Stimulated activated CD4-positive, alpha-beta T cell treated with anti-CD3 and anti-CD28 coated beads, Interleukin-4, amount 100 ng/mL, for 4 hours (primary cell): ENCODE measurements around the gene ENPP7.
"Not testable (repeated sequence)": the region's sequence is repeated elsewhere in the genome, so short reads cannot be mapped to it uniquely, and the experiment has no call there.

Experiments used
- DNase-seq, 2 experiments: peaks; one replicate each; pipeline ENCODE4 v3.0.0-alpha.2; 2020

Gene ENPP7

GRCh38 chr17:79750650-79751545 lies 20.2 kb downstream of the ENPP7 start:
- no peak for DNase-seq

DNA sequence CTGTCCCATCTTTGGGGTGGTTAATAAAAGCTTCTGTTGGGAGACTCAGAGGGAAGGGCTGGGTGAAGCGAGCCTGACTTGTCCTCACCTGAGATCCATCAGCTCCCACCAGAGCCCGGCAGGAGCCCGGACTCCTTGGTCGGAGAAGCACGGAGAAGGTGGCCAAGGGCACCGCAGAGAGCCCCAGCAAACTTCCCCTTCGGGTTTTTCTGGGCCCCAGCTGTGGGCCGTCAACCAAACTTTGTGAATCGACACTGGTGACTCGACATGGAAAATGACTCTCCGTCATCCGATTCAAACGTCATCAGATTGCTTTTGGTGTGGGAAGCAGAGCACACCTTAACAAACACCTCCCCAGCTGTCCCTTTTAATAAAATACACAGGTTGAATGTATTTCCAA lies 21.4 kb downstream of the ENPP7 start:
- peak in 1 of 2 experiments; percentile 62 for DNase-seq

GRCh38 chr17:79754370-79754769 lies 23.6 kb downstream of the ENPP7 start:
- DNase-seq, result no peak

GRCh38 chr17:79754903-79755302 lies 24.2 kb downstream of the ENPP7 start:
- not testable (repeated sequence) for DNase-seq

DNA sequence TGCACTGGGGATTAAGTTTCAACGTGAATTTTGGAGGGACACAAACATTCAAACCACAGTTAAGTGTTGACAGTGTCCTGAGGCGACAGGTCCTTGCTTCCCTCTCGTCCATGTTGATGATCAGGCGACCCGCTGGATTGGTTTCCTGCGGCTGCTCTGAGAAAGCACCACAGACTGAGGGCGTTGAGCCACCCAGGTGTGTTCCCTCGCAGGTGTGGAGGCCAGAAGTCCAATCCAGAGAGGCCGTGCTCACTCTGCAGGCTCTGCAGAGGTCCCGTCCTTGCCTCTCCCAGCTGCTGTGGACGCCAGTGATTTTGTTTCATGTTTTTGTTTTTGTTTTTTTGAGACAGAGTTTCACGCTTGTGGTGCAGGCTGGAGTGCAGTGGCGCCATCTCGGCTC lies 24.8 kb downstream of the ENPP7 start:
- no peak for DNase-seq

DNA sequence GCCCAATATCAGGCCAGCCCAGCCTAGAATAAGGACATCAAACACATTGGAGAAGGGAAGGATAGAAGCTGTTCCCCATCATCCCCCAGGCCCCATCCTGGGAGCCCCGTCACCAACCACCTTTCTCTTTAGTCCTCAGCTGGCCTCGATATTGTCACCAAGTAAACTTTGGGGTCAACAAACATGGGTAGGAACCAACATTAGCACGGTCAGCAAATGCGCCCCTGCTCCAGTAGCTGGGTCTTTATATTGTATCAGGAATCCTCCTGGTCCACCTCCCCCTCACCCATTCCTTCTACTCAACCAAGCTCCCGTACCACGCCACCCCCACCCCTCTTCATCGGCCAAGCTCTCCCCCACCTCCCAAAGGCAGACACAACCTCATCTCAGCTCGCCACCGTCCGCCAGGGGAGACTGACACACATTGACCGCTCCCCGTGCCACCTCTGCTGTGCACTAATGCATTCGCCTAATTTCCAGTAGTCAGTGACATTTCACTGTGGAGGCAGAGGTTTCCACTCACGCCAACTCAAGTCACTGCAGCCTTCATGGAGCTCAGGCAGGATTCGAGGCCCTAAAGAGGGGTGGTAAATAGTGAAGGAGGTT lies 26.5 kb downstream of the ENPP7 start:
- no peak for DNase-seq

DNA sequence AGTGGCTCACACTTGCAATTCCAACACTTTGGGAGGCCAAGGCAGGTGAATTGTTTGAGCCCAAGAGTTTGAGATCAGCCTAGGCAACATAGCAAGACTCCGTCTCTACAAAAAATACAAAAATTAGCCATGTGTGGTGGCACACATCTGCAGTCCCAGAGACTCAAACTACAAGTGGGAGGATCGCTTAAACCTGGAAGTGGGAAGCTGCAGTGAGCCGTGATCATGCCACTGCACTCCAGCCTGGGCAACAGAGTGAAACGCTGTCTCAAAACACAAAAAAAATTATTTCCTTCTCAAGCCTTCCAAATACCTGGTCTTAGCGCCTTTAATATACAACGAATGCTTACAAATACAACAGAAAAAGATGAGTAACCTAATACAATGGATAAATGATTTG lies 27.5 kb downstream of the ENPP7 start:
- no peak for DNase-seq

- DNase-seq, result no peak
Observed at GRCh38 chr17:79760197-79760906, 29.6 kb downstream of the ENPP7 start.

- DNase-seq, result no peak
Observed at GRCh38 chr17:79761894-79762589, 31.3 kb downstream of the ENPP7 start.

- DNase-seq, result no peak
Observed at GRCh38 chr17:79765708-79766107, 35.0 kb downstream of the ENPP7 start.

GRCh38 chr17:79769570-79770506 lies 39.1 kb downstream of the ENPP7 start:
- no peak for DNase-seq

DNA sequence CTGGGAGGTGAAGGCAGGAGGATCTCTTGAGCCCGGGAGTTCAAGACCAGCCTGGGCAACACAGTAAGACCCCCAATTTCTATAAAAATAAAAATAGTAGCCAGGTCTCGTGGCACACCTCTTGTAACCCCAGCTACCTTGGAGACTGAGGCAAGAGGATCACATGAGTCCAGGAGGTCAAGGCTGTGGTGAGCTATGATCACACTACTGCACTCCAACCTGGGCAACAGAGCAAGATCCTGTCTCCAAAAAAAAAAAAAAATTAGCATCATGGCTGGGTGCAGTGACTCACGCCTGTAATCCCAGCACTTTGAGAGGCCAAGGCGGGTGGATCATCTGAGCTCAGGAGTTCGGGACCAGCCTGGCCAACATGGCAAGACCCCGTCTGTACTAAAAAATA lies 40.5 kb downstream of the ENPP7 start:
- DNase-seq, result no peak

- DNase-seq, result not testable (repeated sequence)
Observed at GRCh38 chr17:79772726-79773125, 42.0 kb downstream of the ENPP7 start.

GRCh38 chr17:79774561-79774975 lies 43.8 kb downstream of the ENPP7 start:
- no peak for DNase-seq

GRCh38 chr17:79775632-79776031 lies 44.9 kb downstream of the ENPP7 start:
- DNase-seq, result no peak

DNA sequence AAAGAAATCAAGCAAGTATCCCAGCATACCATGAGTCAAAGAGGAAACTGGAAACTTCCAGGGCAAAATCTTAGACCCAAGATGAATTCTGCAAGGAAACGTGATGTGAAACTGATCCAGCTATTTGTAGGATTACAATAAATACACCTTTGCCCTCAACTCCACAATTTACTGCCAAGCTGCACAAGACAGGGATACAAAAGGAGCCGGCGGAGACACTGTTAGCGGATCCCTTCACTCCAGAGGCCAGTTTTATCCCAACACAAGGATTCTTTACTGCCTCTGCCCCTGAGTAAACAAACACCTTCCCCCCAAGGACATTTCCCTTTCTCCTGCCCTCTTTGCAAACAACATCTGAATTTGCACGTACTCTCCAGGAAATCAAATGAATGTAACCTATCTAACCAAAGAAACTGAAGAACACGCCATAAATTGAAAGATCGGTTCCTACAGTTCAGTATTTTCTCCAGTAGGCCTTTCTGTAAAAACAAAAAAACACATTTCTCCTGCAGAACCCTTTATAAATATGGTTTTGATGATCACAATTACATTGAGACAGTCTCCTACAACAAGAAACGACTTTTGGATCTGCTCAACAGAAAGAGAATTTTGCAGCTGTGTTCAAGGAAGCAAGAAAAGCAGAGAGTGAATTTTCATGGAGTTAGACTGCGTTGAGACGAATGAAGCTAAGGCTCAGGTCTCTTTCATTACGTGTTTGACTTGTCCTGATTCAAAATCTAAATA lies 45.8 kb downstream of the ENPP7 start:
- DNase-seq, result no peak

DNA sequence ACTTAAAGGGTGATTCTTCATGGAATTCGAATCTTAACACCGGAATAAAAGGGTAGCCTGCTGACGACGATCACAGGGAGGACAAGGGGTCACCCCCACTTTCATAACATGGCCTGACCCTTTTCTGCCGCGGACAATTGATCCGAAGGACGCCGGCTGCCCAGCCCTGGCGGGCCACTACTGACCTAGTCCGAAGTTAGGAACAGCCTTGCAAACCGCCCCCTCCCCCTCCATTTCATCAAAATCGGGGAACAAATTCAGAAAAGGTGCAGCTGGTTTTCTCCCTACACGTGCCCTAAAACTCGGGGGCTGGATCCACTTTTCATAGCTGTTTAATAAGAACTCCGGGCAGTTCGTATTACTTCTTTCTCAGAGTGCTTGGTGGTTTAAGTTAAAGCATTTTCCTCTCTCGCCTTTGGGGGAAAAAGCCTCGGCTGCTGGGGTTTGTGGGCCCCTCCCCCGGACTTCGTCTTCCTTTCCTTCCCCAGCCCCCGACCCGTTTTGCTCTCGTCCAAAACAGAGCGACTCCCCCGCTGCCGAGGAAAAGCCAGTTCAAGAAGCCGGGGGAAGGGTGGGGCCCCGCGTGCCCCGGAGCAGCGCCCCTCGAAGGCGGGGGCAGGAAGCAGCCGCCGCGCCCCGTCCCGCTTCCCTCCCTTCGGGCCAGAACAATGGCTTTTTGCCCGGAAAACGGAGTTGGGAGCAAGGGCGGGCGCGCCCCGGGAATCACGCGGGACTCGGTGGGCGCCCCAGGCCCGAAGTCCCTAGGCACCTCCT lies 46.6 kb downstream of the ENPP7 start:
- no peak for DNase-seq

DNA sequence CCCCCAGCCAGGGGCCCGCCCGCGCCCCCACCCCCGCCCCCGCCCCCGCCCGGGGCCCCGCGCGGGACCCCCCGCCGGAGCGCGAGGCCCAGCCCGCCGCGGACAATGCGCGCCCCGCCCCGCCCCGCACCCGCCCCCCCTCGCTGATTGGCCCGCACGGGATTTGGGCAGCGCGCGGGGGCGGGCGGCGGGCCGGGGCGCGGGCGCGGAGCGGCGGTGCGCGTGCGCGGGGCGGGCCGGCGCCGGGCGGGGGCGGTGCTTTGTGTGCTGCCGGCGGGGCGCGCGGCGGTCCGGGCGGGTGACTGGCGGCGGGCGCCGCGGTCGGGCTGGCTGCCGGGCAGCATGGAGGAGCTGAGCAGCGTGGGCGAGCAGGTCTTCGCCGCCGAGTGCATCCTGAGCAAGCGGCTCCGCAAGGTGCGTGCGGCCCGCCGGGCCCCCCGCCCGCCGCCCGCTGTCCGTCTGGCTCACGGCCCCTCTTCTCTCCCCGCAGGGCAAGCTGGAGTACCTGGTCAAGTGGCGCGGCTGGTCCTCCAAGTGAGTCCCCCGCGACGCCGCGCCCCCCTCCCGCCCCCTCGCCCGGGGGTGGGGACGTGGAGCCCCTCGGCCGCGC lies 47.3 kb downstream of the ENPP7 start, which contains the start of gene CBX2:
Gene CBX2, plus strand, starts transcription at position 255 of the 610 bp plus-strand sequence. Its CDS starts 88 bp downstream, at position 343.
- peak; percentile 79 to 84 for DNase-seq

- DNase-seq, result no peak
Observed at GRCh38 chr17:79778504-79779083, 47.9 kb downstream of the ENPP7 start.
